ENCODE data around the gene SPESP1.
A peak's percentile ranks its signal among the peaks of the same experiment; 100 is the strongest.
"Not testable (repeated sequence)": the region's sequence is repeated elsewhere in the genome, so short reads cannot be mapped to it uniquely, and the experiment has no call there.

The SPESP1 gene

DNA sequence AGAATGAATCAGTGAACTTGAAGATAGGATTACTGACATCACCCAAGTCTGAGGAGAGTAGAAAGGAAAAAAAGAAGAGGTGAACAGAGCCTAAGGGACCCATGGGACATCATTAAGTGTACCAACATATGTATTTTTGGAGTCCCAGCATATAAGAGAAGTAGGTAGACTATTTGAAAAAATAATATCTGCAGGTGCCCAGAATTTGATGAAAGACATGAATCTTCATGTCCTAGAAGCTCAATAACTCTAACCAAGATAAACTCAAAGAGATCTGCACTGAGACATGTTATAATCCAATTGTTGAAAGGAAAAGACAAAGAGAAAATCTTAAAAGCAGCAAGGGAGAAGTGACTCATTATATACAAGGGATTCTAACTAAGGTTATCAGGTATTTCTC is 39.0 kb downstream of the SPESP1 start:
- H3K4me3 ChIP-seq (ENCODE audit: control insufficient read depth, low read depth, low read length): no peak overlapping the region
- TF ChIP-seq, protein P1, sequence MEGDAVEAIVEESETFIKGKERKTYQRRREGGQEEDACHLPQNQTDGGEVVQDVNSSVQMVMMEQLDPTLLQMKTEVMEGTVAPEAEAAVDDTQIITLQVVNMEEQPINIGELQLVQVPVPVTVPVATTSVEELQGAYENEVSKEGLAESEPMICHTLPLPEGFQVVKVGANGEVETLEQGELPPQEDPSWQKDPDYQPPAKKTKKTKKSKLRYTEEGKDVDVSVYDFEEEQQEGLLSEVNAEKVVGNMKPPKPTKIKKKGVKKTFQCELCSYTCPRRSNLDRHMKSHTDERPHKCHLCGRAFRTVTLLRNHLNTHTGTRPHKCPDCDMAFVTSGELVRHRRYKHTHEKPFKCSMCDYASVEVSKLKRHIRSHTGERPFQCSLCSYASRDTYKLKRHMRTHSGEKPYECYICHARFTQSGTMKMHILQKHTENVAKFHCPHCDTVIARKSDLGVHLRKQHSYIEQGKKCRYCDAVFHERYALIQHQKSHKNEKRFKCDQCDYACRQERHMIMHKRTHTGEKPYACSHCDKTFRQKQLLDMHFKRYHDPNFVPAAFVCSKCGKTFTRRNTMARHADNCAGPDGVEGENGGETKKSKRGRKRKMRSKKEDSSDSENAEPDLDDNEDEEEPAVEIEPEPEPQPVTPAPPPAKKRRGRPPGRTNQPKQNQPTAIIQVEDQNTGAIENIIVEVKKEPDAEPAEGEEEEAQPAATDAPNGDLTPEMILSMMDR (conservative IDR thresholded peaks at IDR 0.05; ENCODE audit: control insufficient read depth, insufficient read depth, low read depth, low read length): no peak
- DNase-seq (ENCODE audit: low read depth): no peak

DNA sequence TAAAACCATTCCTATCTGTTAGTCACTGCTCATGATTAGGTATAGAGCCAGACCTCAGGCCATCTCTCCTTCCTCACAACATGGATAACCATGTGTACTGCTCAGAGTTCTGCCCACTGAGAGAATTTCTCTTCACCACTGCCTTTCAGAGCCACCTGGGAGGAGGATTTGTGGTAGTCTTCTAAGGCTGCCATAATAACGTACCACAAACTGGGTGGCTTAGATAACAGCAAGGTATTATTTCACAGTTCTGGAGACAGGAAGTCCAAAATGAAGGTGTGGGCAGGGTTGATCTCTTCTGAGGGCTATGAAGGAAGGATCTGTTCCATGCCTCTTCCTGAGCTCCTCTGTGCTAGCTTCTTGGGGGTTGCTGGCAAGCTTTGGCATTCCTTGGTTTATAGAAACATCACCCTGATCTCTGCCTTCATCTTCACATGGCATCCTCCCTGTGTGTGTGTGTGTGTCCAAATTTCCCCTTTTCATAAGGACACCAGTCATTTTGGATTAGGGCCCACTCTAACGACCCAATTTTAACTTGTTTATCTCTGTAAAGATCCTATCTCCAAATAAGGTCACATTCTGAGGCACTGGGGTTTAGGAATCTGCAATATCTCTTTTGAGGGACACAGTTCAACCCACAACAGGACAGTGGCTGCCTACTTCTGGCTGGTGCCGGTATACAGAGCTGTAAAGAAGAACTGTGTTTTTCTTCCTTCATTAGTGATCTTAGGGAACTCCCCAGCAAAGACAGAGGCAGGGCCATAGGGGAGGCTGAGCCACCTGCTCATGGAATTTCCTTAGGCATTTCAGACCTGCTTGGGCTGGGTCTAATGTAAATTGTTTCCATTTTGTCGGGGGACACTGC is 42.1 kb downstream of the SPESP1 start:
- H3K4me3 ChIP-seq (ENCODE audit: control insufficient read depth, low read depth, low read length): no peak overlapping the region
- DNase-seq (ENCODE audit: low read depth): no peak
- TF ChIP-seq, protein P1 (conservative IDR thresholded peaks at IDR 0.05; ENCODE audit: control insufficient read depth, insufficient read depth, low read depth, low read length): no peak

DNA sequence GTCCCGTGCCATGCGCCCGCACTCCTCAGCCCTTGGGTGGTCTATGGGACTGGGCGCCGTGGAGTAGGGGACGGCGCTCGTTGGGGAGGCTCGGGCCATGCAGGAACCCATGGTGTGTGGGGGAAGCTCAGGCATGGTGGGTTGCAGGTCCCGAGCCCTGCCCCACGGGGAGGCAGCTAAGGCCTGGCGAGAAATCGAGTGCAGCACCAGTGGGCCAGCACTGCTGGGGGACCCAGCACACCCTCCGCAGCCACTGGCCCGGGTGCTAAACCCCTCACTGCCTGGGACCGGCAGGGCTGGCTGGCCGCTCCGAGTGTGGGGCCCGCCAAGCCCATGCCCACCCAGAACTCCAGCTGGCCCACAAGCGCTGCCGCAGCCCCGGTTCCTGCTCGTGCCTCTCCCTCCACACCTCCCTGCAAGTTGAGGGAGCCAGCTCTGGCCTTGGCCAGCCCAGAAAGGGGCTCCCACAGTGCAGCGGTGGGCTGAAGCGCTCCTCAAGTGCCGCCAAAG is 45.4 kb downstream of the SPESP1 start:
- H3K4me3 ChIP-seq (ENCODE audit: control insufficient read depth, low read depth, low read length); DNase-seq (ENCODE audit: low read depth): not testable (repeated sequence)

DNA sequence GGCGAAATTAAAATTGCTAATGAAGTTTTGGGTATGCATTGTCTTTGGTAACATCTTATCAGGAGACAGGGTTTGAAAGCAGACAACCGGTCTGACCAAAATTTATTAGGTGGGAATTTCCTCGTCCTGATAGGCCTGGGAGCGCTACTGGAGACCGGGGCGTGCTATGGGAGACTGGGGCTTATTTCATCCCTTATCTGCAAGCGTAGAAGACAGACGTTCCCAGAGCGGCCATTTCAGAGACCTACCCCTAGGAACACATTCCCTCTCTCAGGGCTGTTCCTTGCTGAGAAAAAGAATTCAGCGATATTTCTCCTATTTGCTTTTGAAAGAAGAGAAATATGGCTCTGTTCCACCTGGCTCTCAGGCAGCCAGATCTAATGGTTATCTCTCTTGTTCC is 47.1 kb downstream of the SPESP1 start:
- not testable (repeated sequence) for H3K4me3 ChIP-seq (ENCODE audit: control insufficient read depth, low read depth, low read length); DNase-seq (ENCODE audit: low read depth)

DNA sequence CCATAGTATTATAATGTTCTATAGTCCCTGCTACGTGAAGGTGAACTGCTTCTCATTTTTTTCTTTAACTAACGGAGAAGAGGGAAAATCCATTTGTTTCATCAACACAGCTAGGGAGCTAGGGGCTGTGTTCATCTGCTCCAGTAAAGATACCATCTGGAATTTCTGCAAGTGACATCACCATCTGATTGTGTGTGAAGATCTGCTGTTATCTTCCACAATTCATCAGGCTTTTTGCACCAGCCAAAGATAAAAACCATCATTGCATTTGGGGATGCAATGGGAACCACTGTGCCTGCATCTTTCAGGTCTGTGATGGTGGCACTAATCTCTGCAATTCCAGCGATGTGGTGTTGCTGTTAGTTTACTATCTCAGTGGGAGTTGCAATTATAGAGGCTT is 48.7 kb downstream of the SPESP1 start:
- H3K4me3 ChIP-seq (ENCODE audit: control insufficient read depth, low read depth, low read length): no peak overlapping the region
- TF ChIP-seq, protein P1 (conservative IDR thresholded peaks at IDR 0.05; ENCODE audit: control insufficient read depth, insufficient read depth, low read depth, low read length): no peak
- DNase-seq (ENCODE audit: low read depth): no peak

DNA sequence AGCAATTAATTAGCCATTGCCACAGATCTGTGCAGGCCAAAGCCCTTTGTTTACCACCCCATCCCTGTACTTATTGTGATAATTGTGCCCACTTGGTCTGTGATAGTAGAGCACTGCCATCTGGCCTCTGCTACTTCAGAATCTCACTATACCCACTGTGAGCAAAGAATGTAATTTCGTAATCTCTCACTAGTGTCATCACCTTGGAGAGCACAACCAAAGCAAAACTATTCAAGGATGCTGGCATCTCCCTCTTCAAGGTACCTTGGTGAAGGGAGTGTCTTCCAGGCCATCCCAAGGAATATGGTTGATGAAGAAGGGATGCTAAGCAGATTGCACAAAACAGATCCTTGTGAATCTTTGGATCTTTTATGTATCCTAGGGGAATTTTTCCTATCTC is 49.5 kb downstream of the SPESP1 start:
- TF ChIP-seq, protein P1 (conservative IDR thresholded peaks at IDR 0.05; ENCODE audit: control insufficient read depth, insufficient read depth, low read depth, low read length): no peak
- DNase-seq (ENCODE audit: low read depth): no peak

DNA sequence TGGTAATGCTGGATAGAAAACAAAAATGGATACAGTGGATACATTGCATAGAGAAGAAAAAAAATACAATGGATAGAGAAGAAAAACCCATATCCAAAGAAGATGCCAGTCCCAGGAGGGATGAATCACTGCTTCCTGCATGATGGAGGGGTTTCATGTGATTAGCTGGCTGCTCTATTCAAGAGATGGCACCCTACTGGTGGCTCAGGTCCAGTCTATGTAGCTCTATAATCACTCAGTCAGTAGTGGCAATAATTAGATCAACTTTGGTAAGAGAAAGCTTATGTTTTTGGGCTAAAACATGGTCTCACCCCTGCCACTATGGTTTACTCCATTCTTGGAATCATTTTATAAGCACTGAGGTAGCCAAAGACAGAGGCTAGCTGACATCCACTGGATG is 50.5 kb downstream of the SPESP1 start:
- no peak overlapping the region for H3K4me3 ChIP-seq (ENCODE audit: control insufficient read depth, low read depth, low read length)
- TF ChIP-seq, protein P1 (conservative IDR thresholded peaks at IDR 0.05; ENCODE audit: control insufficient read depth, insufficient read depth, low read depth, low read length): no peak
- DNase-seq (ENCODE audit: low read depth): peak; percentile 24

More for the DNA sequence above, 49.5 kb downstream of the SPESP1 start:
- H3K4me3 ChIP-seq (ENCODE audit: control insufficient read depth, low read depth, low read length): no peak overlapping the region
